Fibroblast of lung (primary cell): ENCODE measurements around the gene MTA1. TPM values are rescaled to one million over a fixed set of nuclear protein-coding genes. Genes with fewer than 3 reads are reported as not detected.

Experiments used
- DNase-seq, 2 donors: peaks; one replicate each; pipeline versions ENCODE4 v3.0.0 to v3.0.0-alpha.2; 2010; ENCODE audit warnings: low read depth in 2 of 2
- H2AFZ ChIP-seq: 2 replicates; pipeline ENCODE4 v1.5.1; 2012; ENCODE audit warnings: low read length, control low read depth, inconsistent platforms
- H3K27ac ChIP-seq: 2 replicates; pipeline ENCODE4 v1.5.1; 2011; ENCODE audit warnings: low read length, control low read depth; ENCODE audit not compliant: insufficient read depth
- H3K27me3 ChIP-seq: 2 replicates; pipeline ENCODE4 v1.5.1; 2011; ENCODE audit warnings: mild to moderate bottlenecking, low read length; ENCODE audit not compliant: control insufficient read depth, insufficient read depth
- H3K36me3 ChIP-seq: 2 replicates; pipeline ENCODE4 v1.5.1; 2011; ENCODE audit warnings: low read length; ENCODE audit not compliant: control insufficient read depth, insufficient read depth
- H3K4me1 ChIP-seq: 2 replicates; pipeline ENCODE4 v1.5.1; 2011; ENCODE audit warnings: low read length; ENCODE audit not compliant: control insufficient read depth, insufficient read depth; ENCODE audit errors: extremely low read depth
- H3K4me2 ChIP-seq: 2 replicates; pipeline ENCODE4 v1.5.1; 2011; ENCODE audit warnings: low read length, control low read depth; ENCODE audit not compliant: insufficient read depth; ENCODE audit errors: extremely low read depth
- H3K4me3 ChIP-seq, 4 experiments: fragments of 200-600 bp in 1 of 4; sonication (generic) in 1 of 4; replicated peaks in 1 of 4; 2 replicates each; pipeline ENCODE4 v1.5.1; 2011 to 2016; ENCODE audit warnings: low read length in 4 of 4, low read depth in 3 of 4, mild to moderate bottlenecking in 3 of 4, control low read depth in 2 of 4, inconsistent platforms in 1 of 4, mixed read lengths in 1 of 4; ENCODE audit not compliant: insufficient read depth in 1 of 4; ENCODE audit errors: control extremely low read depth in 1 of 4
- H3K79me2 ChIP-seq: 2 replicates; pipeline ENCODE4 v1.5.1; 2012; ENCODE audit warnings: mild to moderate bottlenecking, low read length, inconsistent platforms; ENCODE audit not compliant: control insufficient read depth, insufficient read depth
- H3K9ac ChIP-seq: 2 replicates; pipeline ENCODE4 v1.5.1; 2011; ENCODE audit warnings: mild to moderate bottlenecking, low read length, control low read depth; ENCODE audit not compliant: insufficient read depth
- H3K9me3 ChIP-seq: 2 replicates; pipeline ENCODE4 v1.5.1; 2012; ENCODE audit warnings: low read depth, low read length; ENCODE audit not compliant: control insufficient read depth, insufficient read depth
- H4K20me1 ChIP-seq: 2 replicates; pipeline ENCODE4 v1.5.1; 2011; ENCODE audit warnings: low read length; ENCODE audit not compliant: control insufficient read depth, insufficient read depth; ENCODE audit errors: extremely low read depth
- CTCF ChIP-seq, 2 donors: IDR thresholded peaks in 1 of 2; conservative IDR thresholded peaks in 1 of 2; 1 replicate in 1 of 2; 2 replicates in 1 of 2; pipeline ENCODE4 v1.5.1; 2011 to 2012; ENCODE audit warnings: low read length in 2 of 2, control low read depth in 1 of 2, inconsistent platforms in 1 of 2, low read depth in 1 of 2, mild to moderate bottlenecking in 1 of 2
- EZH2 ChIP-seq: IDR thresholded peaks from 2 replicates; pipeline ENCODE4 v1.5.1; 2012; ENCODE audit warnings: low read length, control low read depth, mild to moderate bottlenecking; ENCODE audit errors: missing control alignments
- polyA plus RNA-seq, 2 donors: library from polyadenylated mRNA; depleted of rRNA in 1 of 2; stranded (reverse) in 1 of 2; unstranded in 1 of 2; fragments of >200 nt; gene quantifications; 2 replicates each; pipeline ENCODE4 v1.2.1, GENCODE V29; 2011 to 2012; ENCODE audit warnings: missing spikeins in 1 of 2
- total RNA-seq: library from RNA; depleted of rRNA; stranded (reverse); fragments of >200 nt; gene quantifications from 2 replicates; pipeline ENCODE4 v1.2.1, GENCODE V29; 2014

Gene MTA1
- total and polyA plus RNA-seq, 2 donors (not counting 1 experiment from before 2014, with no cell fraction given), result 28.6 to 29.7 TPM

DNA sequence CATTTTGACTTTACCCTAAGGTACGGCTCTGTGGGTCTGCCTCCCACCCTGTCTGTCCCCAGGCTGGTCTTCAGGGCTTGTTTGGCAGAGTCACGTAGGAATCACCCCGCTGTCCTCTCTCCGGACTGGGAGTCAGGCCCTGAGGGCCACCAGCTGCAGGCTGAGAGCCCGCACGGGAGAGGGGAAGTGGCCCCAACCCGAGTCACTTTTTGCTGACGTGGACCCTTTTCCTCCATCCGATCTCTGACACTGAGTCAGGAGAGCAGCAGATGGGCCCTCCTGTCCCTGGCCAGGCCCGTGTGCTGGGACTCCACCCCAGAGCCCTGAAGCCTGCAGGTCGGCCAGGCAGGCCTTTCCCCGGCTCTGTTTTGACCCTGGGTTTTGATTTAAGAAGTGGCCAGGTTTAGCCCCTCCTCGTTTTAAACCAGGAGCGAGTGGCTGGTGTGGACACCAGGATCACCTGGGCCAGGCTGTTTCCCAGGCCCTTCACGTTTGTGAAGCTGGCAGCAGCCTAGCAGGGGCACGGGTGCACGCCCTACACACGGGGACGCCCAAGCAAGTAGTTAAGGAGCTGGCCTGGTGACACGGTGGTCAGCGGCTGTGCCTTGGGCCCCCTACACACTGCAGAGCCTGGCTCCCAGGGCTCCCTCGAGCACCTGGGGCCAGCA lies 33.8 kb upstream of the MTA1 start:
- Histone ChIP-seq H3K4me1 (no peaks in the 10 kb centered on the region), H3K27ac (no peak overlapping the region), H3K27me3 (no peaks in the 10 kb centered on the region), H2AFZ (no peak overlapping the region), H3K4me2 (no peak overlapping the region), H4K20me1 (no peaks in the 10 kb centered on the region), H3K9me3 (no peaks in the 10 kb centered on the region), H3K36me3 (peaks cover 3% of the 10 kb centered on the region), H3K9ac (no peak overlapping the region), H3K79me2 (no peaks in the 10 kb centered on the region), H3K4me3 (no peak overlapping the region)
- DNase-seq, result no peak
- no peak for TF ChIP-seq EZH2
- TF ChIP-seq CTCF (conservative IDR thresholded peaks at IDR 0.05 in 1 of 2, IDR thresholded peaks at IDR 0.05 in 1 of 2; ENCODE audit: low read depth in 1 of 2, low read length in 2 of 2), result no peak

- H3K4me1 ChIP-seq, result no peaks in the 10 kb centered on the region
- H2AFZ ChIP-seq, result no peak overlapping the region
- TF ChIP-seq EZH2 (no peak), CTCF (conservative IDR thresholded peaks at IDR 0.05 in 1 of 2, IDR thresholded peaks at IDR 0.05 in 1 of 2; ENCODE audit: low read depth in 1 of 2, low read length in 2 of 2) (no peak)
- no peak overlapping the region for H3K4me2 ChIP-seq
- no peak overlapping the region for H3K9ac ChIP-seq
- DNase-seq, result no peak
- peaks cover 3% of the 10 kb centered on the region for H3K36me3 ChIP-seq
- no peak overlapping the region for H3K4me3 ChIP-seq
- no peaks in the 10 kb centered on the region for H4K20me1 ChIP-seq
- no peaks in the 10 kb centered on the region for H3K27me3 ChIP-seq
- H3K27ac ChIP-seq, result no peak overlapping the region
- H3K9me3 ChIP-seq, result no peaks in the 10 kb centered on the region
- no peaks in the 10 kb centered on the region for H3K79me2 ChIP-seq
Observed at GRCh38 chr14:105386581-105387529, 32.8 kb upstream of the MTA1 start.

DNA sequence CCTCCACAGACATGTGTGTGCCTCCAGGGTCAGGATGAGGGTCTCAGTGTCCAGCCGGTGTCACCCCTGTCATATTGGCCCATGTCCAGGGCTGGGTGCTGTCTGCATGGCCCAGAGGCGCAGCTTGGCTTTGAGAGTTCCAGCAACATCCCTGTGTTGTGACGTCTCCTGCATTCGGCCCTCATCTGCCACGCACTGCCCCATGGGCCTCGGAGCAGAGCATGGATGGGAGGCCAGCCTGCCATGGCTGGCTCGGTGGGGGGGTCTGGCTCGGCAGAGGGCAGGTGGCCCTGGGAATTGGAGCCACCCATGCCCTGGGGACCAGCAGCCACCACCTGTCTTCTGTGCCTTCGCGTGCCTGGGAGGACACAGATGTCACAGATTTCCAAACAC lies 32.1 kb upstream of the MTA1 start:
- no peaks in the 10 kb centered on the region for H3K27me3 ChIP-seq
- TF ChIP-seq CTCF (conservative IDR thresholded peaks at IDR 0.05 in 1 of 2, IDR thresholded peaks at IDR 0.05 in 1 of 2; ENCODE audit: low read depth in 1 of 2, low read length in 2 of 2), result no peak
- TF ChIP-seq EZH2, result no peak
- no peak overlapping the region for H3K4me3 ChIP-seq
- no peaks in the 10 kb centered on the region for H3K79me2 ChIP-seq
- peaks cover 3% of the 10 kb centered on the region for H3K36me3 ChIP-seq
- DNase-seq, result no peak
- no peak overlapping the region for H2AFZ ChIP-seq
- H3K9ac ChIP-seq, result no peak overlapping the region
- no peaks in the 10 kb centered on the region for H4K20me1 ChIP-seq
- H3K9me3 ChIP-seq, result no peaks in the 10 kb centered on the region
- no peaks in the 10 kb centered on the region for H3K4me1 ChIP-seq
- no peak overlapping the region for H3K27ac ChIP-seq
- no peak overlapping the region for H3K4me2 ChIP-seq
